Right atrium auricular region (tissue), 2 donors: ENCODE data around the gene XAGE1A. TPM values are rescaled to one million over a fixed set of nuclear protein-coding genes. Genes with fewer than 3 reads are reported as not detected.
"Not testable (repeated sequence)": the region's sequence is repeated elsewhere in the genome, so short reads cannot be mapped to it uniquely, and the experiment has no call there.

Experiments
- DNase-seq: peaks from one replicate; pipeline ENCODE4 v3.0.0-alpha.2; 2019; ENCODE audit warnings: low spot score
- H3K27ac ChIP-seq, 2 donors: fragments of 200-600 bp; sonication (generic); 1 replicate in 1 of 2; 2 replicates in 1 of 2; pipeline ENCODE4 v1.5.1; 2016 to 2019
- H3K27me3 ChIP-seq, 2 donors: fragments of 200-600 bp; sonication (generic); one replicate each; pipeline versions ENCODE4 v1.5.1 to v1.6.0; 2017 to 2019
- H3K36me3 ChIP-seq: fragments of 200-600 bp; sonication (generic); one replicate; pipeline ENCODE4 v1.5.1; 2016
- H3K4me1 ChIP-seq, 2 donors: fragments of 200-600 bp; sonication (generic); one replicate each; pipeline versions ENCODE4 v1.5.1 to v1.6.0; 2017 to 2019
- H3K4me3 ChIP-seq, 2 donors: fragments of 200-600 bp; sonication (generic); 1 replicate in 1 of 2; 2 replicates in 1 of 2; pipeline ENCODE4 v1.5.1; 2017 to 2019; ENCODE audit warnings: mild to moderate bottlenecking in 1 of 2, moderate library complexity in 1 of 2
- H3K9me3 ChIP-seq, 2 donors: fragments of 200-600 bp; sonication (generic); one replicate each; pipeline ENCODE4 v1.5.1; 2019
- total RNA-seq, 2 donors: library from RNA; depleted of rRNA; stranded (reverse); fragments of >200 nt; gene quantifications; one replicate each; pipeline ENCODE4 v1.1.0, GENCODE V29; 2016
- TF ChIP-seq, protein P1 (sequence below), 2 donors: fragments of 200-600 bp; sonication (generic); IDR thresholded peaks; one replicate each; pipeline ENCODE4 v1.5.1; 2019; ENCODE audit warnings: antibody characterized with exemption in 2 of 2

The XAGE1A gene
- total RNA-seq, 2 donors from 2014 or later: not detected

DNA sequence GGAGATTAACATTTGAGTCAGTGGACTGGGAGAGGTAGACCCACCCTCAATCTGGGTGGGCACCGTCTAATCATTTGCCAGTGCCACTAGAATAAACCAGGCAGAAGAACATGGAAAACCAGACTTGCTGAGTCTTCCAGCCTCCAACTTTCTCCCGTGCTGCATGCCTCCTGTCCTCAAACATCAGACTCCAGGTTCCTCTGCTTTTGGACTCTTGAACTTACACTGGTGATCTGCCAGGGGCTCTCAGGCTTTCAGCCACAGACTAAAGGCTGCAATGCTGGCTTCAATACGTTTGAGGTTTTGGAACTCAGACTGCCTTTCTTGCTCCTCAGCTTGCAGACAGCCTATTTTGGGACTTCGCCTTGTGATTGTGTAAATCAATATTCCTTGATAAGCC lies 45.4 kb downstream of the XAGE1A start:
- not testable (repeated sequence) for DNase-seq, H3K27me3 ChIP-seq, H3K36me3 ChIP-seq, H3K27ac ChIP-seq, H3K9me3 ChIP-seq, H3K4me3 ChIP-seq, H3K4me1 ChIP-seq

DNA sequence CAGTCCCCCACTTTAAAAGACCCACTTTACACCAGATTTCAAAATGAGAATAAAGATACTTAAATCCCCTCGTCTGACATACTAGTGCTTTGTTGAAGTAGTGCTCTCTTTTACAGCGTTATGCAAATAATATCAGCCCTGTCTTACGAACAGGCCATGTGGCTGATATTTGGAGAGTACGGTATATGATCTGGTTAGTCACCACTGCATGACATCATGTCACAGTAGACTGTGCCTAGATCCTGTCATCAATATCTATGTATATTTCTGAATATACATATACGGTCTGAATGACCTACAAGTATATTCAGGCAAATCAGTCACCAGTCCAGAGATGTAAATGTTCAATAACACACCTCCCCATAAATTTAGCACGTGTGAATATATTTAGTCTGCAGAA lies 46.7 kb downstream of the XAGE1A start:
- H3K9me3 ChIP-seq: no peaks in the 10 kb centered on the region
- no peak overlapping the region for H3K27ac ChIP-seq
- H3K4me1 ChIP-seq: no peaks in the 10 kb centered on the region
- no peak for DNase-seq
- TF ChIP-seq, protein P1, sequence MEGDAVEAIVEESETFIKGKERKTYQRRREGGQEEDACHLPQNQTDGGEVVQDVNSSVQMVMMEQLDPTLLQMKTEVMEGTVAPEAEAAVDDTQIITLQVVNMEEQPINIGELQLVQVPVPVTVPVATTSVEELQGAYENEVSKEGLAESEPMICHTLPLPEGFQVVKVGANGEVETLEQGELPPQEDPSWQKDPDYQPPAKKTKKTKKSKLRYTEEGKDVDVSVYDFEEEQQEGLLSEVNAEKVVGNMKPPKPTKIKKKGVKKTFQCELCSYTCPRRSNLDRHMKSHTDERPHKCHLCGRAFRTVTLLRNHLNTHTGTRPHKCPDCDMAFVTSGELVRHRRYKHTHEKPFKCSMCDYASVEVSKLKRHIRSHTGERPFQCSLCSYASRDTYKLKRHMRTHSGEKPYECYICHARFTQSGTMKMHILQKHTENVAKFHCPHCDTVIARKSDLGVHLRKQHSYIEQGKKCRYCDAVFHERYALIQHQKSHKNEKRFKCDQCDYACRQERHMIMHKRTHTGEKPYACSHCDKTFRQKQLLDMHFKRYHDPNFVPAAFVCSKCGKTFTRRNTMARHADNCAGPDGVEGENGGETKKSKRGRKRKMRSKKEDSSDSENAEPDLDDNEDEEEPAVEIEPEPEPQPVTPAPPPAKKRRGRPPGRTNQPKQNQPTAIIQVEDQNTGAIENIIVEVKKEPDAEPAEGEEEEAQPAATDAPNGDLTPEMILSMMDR (IDR thresholded peaks at IDR 0.05): no peak
- no peaks in the 10 kb centered on the region for H3K36me3 ChIP-seq
- H3K27me3 ChIP-seq: no peaks in the 10 kb centered on the region
- H3K4me3 ChIP-seq: no peak overlapping the region

DNA sequence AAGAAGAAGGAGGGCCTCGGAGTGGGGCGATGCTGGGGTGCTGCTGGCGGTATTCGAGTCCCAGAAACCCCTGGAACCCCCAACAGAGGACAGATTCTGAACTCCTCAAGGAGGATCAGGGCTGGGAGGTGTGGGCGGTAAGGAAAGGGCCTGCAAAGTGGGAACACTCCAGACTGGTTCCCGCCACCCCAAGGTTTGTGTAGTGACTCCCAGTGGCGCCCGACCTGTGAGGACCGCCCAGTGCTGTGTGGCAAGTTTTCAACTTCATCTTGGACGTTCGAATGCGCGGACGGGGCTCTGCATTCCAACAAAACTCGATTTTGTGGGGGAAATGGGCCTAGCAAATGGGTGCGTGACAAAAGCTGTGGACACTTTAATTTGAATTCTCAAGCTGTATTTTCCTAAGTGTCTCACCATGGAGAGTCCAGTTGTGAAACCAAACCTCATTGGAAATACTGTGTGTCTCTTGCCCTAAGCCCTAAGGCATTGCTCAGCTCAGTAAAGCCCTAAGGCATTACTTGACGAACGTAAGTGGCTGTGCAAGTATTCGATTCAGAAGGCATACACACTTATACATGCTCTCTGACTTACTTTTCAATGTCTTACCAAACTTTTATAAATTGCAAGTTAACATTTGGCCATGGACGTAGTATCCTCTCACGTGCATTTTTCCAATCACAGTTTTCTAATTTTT lies 48.7 kb downstream of the XAGE1A start:
- TF ChIP-seq, protein P1 (IDR thresholded peaks at IDR 0.05): no peak
- H3K4me3 ChIP-seq: no peak overlapping the region
- no peak overlapping the region for H3K27ac ChIP-seq
- no peaks in the 10 kb centered on the region for H3K4me1 ChIP-seq
- H3K36me3 ChIP-seq: no peaks in the 10 kb centered on the region
- H3K27me3 ChIP-seq: no peaks in the 10 kb centered on the region
- no peak for DNase-seq
- no peaks in the 10 kb centered on the region for H3K9me3 ChIP-seq

DNA sequence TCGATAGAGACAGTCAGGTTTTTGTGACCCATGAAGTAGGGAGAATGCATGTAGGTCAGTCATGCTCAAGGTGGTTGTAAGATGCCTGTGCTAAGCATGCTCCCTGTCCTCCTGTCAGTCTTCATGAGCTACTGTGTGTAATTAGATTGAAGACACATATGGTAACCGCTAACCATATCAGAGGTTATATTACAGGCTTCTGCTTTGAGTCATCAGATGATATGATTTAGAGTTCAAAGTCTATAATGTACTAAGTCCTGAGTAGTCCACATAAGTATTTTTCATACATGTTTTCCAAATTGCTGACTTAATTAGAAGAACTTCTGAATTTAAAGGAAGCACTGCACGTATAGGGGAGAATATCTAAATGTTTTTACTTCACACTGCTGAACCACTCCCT lies 53.2 kb downstream of the XAGE1A start:
- not testable (repeated sequence) for H3K9me3 ChIP-seq, H3K4me3 ChIP-seq, H3K27ac ChIP-seq, H3K36me3 ChIP-seq, H3K27me3 ChIP-seq, H3K4me1 ChIP-seq, DNase-seq

Other genes starting within 250 kb of the XAGE1A start
- not detected for gene XAGE2, start 126.8 kb upstream of the XAGE1A start, total RNA-seq
- gene XAGE1B, start 21.3 kb downstream of the XAGE1A start, total RNA-seq: 1 to 10 TPM in 1 of 2 donors, not detected in 1; 1.1 TPM
- not detected for gene SSX7, start 159.1 kb downstream of the XAGE1A start, total RNA-seq
- not detected for gene SSX2, start 211.4 kb downstream of the XAGE1A start, total RNA-seq